WERI-Rb-1 (cell line): Measurements from ENCODE around the gene WDR7.

Source experiments
- DNase-seq: peaks from one replicate; pipeline ENCODE4 v3.0.0-alpha.2; 2020
- H3K27ac ChIP-seq: fragments of 250-450 bp; sonication (Bioruptor Pico); 2 replicates; pipeline ENCODE4 v1.5.1; 2020; ENCODE audit warnings: mild to moderate bottlenecking, moderate library complexity
- H3K27me3 ChIP-seq: fragments of 250-450 bp; sonication (Bioruptor Pico); 2 replicates; pipeline ENCODE4 v1.5.1; 2021; ENCODE audit warnings: mild to moderate bottlenecking, low read depth, moderate library complexity; ENCODE audit not compliant: insufficient read depth, severe bottlenecking
- H3K36me3 ChIP-seq: fragments of 250-450 bp; sonication (Bioruptor Pico); 2 replicates; pipeline ENCODE4 v1.5.1; 2020; ENCODE audit warnings: mild to moderate bottlenecking, moderate library complexity
- H3K4me3 ChIP-seq: 2 replicates; pipeline ENCODE4 v1.5.1; 2011; ENCODE audit warnings: low read depth, mild to moderate bottlenecking, control low read depth, low read length
- H3K9me3 ChIP-seq: fragments of 250-450 bp; sonication (Bioruptor Pico); 2 replicates; pipeline ENCODE4 v1.5.1; 2021; ENCODE audit warnings: mild to moderate bottlenecking, moderate library complexity; ENCODE audit not compliant: severe bottlenecking
- TF ChIP-seq, protein P1 (sequence below): IDR thresholded peaks from 2 replicates; pipeline ENCODE4 v1.5.1; 2011; ENCODE audit warnings: low read depth, mild to moderate bottlenecking, control low read depth, inconsistent platforms, low read length

WDR7 gene

DNA sequence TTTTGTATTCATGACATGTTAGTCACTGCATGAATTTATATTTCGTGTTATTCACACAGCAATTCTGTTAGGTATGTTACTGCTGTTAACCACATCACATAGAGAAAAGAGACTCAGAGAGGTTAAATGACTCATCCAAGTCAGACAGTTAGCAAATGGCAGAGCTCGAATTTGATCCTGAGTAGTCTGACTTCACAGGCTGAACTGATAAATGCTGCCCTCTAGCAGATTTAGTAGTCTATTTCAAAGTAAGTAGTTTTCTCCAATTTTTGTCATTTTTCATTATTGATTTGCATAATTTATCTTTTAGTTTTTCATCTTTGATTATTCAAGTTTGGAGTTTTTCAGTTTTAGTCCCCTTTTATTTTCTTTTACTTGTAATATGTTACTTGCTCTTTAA is 58.3 kb downstream of the WDR7 start:
- no peak for DNase-seq
- no peak overlapping the region for H3K4me3 ChIP-seq
- no peaks in the 10 kb centered on the region for H3K27me3 ChIP-seq
- H3K9me3 ChIP-seq: no peaks in the 10 kb centered on the region
- TF ChIP-seq, protein P1, sequence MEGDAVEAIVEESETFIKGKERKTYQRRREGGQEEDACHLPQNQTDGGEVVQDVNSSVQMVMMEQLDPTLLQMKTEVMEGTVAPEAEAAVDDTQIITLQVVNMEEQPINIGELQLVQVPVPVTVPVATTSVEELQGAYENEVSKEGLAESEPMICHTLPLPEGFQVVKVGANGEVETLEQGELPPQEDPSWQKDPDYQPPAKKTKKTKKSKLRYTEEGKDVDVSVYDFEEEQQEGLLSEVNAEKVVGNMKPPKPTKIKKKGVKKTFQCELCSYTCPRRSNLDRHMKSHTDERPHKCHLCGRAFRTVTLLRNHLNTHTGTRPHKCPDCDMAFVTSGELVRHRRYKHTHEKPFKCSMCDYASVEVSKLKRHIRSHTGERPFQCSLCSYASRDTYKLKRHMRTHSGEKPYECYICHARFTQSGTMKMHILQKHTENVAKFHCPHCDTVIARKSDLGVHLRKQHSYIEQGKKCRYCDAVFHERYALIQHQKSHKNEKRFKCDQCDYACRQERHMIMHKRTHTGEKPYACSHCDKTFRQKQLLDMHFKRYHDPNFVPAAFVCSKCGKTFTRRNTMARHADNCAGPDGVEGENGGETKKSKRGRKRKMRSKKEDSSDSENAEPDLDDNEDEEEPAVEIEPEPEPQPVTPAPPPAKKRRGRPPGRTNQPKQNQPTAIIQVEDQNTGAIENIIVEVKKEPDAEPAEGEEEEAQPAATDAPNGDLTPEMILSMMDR: no peak
- no peak overlapping the region for H3K27ac ChIP-seq
- no peaks in the 10 kb centered on the region for H3K36me3 ChIP-seq

DNA sequence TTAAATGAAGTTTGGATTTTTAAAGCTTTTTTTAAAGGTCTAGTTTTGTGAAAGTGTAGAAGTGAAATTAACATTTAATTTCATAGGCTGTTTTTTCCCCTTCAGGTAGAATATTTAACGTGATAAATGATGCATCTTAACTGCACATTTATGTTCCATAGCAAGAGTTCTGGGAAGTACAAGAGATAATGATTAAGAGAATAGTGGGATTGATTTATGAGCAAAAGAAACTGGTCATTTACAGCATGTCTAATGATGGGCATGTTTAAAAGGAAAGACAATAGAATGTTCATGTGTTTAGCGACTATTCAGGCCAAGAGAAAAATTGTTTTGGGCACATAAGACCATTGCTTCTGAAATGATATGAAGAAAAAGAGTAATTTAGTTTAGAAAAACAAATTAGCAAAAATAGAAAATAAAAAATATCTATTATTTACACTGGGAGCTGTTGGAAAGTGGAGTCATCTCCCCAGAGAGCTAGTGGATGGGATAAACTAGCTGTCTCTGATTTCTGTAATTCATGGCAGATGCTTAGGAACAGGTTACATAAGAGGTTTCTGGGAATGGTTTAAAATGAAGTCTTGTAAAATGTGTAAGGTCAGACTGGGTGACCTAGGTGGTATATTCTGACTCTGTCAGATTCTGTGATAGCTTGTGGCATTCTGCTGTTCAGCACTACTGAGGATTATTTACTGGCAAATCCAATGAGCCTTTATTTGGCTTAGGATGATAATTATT is 60.7 kb downstream of the WDR7 start:
- no peaks in the 10 kb centered on the region for H3K9me3 ChIP-seq
- H3K27me3 ChIP-seq: no peaks in the 10 kb centered on the region
- no peak overlapping the region for H3K4me3 ChIP-seq
- H3K27ac ChIP-seq: no peak overlapping the region
- DNase-seq: no peak
- H3K36me3 ChIP-seq: no peaks in the 10 kb centered on the region
- TF ChIP-seq, protein P1: no peak

DNA sequence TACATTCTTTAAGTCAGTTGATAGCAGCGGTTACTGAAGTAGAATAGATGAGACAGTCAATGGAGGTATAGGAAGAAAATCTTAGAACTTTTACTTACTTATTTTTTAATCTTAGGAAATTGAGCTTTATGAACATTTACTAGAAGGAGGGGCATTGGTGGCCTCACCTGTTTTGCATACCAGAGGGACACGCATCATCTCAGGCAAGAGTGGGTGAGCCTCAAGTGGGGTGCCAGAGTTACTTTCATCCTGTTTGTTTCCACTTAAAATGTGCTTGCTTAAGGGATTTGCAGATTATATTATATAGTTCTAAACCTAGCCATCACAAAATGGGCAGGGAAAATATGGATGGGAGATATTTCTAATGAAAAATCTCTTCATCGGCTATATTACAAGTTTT is 61.6 kb downstream of the WDR7 start:
- no peak overlapping the region for H3K4me3 ChIP-seq
- TF ChIP-seq, protein P1: no peak
- H3K36me3 ChIP-seq: no peaks in the 10 kb centered on the region
- H3K9me3 ChIP-seq: no peaks in the 10 kb centered on the region
- no peak for DNase-seq
- H3K27ac ChIP-seq: no peak overlapping the region
- no peaks in the 10 kb centered on the region for H3K27me3 ChIP-seq

DNA sequence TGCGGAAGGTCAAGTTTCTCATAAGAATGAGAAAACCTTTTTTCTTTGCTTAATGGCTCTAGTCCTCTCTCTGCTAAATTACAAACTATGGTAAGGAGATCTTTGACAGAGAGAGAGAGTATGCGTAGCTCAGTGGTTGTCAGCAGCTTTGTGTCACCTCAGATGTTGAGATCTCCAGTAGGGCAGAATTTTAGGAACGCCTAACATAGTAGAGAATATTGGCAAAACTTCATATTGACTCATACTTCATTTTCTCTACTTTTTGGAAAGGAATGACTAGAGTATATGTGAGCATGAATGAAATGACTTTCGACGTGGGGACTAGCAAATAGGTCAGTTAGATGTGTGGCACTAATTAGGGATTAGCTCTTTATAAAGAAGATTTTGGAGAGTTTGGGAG is 64.0 kb downstream of the WDR7 start:
- no peak overlapping the region for H3K4me3 ChIP-seq
- no peaks in the 10 kb centered on the region for H3K9me3 ChIP-seq
- no peaks in the 10 kb centered on the region for H3K27me3 ChIP-seq
- TF ChIP-seq, protein P1: no peak
- no peak for DNase-seq
- no peaks in the 10 kb centered on the region for H3K36me3 ChIP-seq
- H3K27ac ChIP-seq: no peak overlapping the region

DNA sequence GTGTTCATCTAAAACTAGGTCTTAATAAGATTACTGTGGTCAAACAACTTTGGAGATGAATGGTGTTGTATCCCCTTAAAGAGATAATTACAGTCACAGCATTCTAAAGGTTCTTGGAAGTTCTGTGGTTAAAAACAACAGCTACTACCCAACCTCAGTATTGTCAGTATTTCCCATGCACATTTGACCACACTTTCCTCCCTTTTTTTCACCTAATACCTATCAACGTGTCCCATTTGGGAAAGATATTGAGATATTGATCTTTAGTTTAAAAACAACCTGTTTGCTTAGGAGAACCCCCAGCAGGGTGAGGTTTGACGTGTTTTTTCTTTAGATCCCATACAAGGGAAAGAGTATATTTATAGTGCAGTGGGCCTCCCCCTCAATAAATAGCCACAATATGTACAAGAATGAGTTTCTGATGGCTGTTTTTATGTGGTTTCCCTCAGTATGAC is 65.6 kb downstream of the WDR7 start:
- no peak overlapping the region for H3K4me3 ChIP-seq
- no peak for DNase-seq
- no peaks in the 10 kb centered on the region for H3K27me3 ChIP-seq
- H3K9me3 ChIP-seq: no peaks in the 10 kb centered on the region
- TF ChIP-seq, protein P1: no peak
- no peak overlapping the region for H3K27ac ChIP-seq
- H3K36me3 ChIP-seq: no peaks in the 10 kb centered on the region

DNA sequence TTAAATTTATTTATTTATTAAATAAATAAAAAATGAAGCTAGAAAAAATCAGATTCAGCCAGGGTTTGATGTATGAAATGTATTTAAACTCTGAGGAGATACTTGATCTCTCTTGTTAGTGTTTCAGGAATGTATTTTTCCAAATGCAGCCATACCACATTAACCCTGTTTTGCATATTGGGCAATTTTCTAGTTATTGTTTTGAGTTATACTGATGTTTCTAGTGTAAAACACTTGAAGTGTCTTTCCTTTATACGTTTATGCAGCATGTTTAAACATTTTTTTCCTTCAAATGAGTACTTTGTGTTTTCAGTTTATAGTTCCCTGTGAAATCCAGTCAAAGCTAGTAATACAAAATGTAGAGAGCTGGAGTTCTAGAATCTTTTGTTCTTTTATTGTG is 69.9 kb downstream of the WDR7 start:
- H3K4me3 ChIP-seq: no peak overlapping the region
- H3K9me3 ChIP-seq: no peaks in the 10 kb centered on the region
- TF ChIP-seq, protein P1: no peak
- DNase-seq: no peak
- no peaks in the 10 kb centered on the region for H3K27me3 ChIP-seq
- no peaks in the 10 kb centered on the region for H3K36me3 ChIP-seq
- H3K27ac ChIP-seq: no peak overlapping the region
